GM21367 (cell line): ENCODE results near the gene SLX9.
"Not testable (repeated sequence)": the region's sequence is repeated elsewhere in the genome, so short reads cannot be mapped to it uniquely, and the experiment has no call there.

Source experiments
- ATAC-seq: cut with Tn5 transposase; IDR thresholded peaks from one replicate; pipeline ENCODE4 v1.9.1; 2021; ENCODE audit not compliant: unreplicated experiment

Gene SLX9

DNA sequence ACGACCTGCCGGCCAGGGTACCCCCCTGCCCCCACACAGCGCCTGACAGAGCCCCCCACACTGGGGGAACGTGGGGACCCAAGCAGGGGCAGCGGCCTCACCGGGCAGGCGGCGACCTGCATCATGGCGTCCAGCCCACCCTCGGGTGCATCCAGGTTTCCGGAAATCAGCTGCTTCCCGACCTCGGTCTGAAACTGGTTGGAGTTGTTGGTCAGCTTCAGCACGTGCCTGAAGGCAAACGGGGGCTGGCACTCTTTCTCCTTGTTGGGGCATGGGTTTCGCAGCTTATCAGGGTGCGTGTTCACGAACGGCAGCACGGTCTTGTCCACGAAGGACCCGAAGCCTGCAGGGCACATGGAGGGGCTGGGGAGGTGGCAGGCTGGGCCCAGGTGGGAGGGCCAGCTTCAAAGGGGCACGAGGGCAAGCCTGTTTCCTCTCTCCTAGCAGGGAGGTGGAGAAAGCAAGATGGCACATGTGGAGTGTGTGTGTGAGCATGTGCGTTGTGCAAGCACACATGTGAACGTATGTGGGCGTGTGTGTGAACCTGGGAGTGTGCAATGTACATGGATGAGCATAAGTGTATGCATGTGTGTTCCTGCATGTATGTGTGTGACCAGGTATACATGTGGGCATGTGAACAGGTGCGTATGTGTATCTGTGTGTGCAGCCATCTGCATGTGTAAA, 38.3 kb upstream of the SLX9 start:
- no peak for ATAC-seq

DNA sequence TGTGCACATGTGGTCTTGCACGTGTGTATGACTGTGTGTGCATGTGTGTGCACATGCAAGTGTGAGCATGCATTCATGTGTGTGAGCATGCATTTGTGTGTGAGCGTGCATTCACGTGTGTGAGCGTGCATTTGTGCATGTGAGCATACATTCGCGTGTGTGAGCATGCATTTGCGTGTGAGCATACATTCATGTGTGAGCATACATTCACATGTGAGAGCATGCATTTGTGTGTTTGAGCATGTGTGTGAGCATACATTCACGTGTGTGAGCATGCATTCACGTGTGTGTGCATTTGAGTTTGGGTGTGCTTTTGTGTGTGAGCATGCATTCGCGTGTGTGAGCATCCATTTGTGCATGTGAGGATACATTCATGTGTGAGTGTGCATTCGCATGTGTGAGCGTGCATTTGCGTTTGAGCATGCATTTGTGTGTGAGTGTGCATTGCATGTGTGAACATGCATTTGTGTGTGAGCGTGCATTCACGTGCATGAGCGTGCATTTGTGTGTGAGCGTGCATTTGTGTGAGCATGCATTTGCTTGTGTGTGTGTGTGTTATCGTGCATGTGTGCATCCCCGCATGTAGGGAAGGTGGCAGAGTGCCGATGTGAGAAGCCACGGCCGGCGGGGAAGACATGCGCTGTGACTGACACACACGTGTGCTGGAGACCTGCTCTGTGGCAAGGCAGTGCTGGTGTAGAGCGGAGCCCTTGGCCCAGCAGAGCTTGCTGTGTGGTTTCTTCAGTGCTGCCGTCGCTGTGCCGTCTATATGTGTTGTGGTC, 37.4 kb upstream of the SLX9 start:
- ATAC-seq, result no peak

DNA sequence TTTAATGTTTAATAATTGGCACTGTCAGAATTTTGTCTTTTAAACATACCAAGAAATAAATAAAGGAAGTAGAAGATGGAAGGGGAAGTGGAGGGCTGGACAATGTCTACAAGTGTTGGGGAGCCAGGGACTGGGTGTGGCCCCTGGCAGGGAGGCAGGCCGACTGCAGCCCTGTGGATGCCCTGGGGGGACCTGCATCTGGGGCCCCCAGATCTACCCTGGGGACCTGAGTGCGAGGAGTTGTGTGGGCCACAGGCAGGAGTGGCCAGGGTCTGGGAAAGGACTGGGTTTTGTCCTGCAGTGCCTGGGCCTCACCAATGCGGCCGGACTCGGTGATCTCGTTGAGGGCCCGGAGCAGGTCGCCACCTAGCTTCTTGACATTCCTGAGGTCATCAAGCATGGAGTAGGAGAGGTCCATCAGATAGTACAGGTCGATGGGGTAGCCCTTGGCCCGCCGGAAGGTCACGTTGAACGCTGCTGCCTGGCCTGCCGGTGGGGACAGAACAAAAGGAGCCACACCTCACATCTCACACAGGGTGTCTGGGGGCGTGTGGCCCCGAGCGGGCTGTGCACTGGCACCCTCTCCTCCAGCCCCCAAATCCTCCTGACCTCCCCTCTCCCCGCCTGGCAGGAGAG, 36.7 kb upstream of the SLX9 start:
- no peak for ATAC-seq

DNA sequence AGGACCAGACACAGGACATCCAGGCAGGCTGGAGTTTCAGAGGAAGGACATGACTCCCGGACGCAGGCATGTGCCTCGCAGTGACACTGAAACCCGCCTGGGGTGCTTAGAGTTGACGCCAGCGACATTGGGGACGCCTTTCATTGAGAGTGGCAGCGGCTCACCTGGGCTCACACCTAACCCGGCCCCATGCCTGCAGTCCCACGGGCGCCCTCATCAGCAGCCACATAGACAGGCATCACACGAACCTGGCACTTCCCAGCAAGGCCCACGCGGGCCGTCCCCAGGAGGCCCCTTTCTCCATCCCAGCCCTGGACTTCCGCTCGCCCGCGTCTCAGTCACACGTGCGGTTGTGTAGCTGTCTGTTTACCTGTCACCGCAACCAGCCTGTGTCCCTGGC, 36.1 kb upstream of the SLX9 start:
- ATAC-seq, result no peak

DNA sequence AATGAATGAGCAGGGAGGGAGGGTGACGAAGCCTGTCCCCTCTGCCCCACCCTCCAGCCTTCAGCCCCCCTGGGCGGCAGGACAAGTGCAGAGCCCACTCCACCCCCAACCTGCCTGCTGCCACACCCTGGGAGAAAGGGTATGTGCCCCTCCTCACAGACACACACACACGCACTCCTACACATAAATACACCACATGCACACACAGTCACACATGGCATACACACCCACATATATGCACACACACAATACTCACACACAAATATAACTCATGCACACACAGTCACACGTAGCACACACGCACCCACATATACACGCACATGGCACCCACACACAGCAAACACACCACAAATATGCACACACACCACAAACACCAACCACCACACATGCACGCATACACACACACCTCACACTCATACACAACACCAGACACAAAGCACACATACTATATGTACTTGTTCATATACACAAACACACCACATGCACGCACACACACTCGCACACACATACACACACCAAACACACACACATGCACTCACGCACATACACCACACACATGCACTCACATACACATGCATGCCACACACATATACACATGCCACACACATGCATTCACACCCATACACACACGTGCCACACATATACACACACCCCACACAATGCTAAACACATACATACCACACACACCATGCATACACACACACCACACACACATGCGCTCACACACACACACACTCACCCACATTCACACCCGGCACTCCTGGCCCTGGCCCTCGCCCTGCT, 35.5 kb upstream of the SLX9 start:
- ATAC-seq, result no peak

DNA sequence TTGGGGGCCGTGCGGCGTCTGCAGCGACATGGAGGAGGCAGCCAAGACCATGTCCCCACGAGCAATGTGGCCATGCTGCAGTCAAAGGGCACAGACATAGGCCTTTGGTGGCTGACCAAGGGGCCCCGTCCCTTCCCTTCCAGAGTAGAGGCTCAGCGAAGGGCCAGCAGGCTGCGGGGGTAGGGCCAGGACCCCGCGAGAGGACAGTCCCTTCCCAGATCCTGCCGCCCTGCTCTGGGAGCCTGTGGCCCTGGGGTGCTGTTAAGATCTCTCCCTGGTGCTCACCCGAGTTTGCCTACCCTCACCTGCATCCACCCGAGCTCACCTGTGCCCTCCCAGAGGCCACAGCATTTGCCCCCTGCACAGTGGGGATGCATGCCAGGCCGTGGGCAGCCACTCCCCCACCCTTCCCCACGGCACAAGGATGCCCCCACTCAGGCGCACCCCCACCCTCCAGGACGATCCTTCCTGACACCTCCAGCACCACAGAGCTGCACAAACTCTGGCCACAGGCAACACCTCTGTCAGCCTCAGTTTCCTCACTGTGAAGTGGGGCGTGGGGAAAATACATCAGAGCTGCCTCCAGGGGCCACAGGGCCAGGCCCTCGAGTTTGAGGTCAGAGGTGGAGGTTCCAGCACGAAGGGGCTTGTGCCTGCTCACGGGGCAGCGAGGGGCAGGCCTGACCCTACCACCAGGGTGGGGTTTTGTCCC, 34.7 kb upstream of the SLX9 start:
- ATAC-seq, result no peak

DNA sequence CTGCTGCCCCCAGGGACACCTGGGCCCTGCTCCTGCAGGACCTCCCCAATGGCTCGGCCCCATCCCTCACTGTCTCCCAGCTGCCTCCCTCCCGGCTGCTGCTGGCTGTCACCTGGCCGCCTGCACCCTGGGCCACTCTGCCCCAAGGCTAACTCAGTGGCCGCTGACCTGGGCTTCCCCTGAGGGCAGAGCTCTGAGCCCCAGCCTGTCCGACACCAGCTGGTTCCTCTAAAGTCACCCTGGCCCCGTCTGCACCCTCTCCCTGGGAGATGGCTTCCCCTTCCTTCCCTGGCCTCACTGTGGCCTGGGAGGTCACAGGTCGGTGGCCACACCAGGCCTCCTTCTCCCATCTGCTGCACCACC, 34.1 kb upstream of the SLX9 start:
- ATAC-seq, result no peak

DNA sequence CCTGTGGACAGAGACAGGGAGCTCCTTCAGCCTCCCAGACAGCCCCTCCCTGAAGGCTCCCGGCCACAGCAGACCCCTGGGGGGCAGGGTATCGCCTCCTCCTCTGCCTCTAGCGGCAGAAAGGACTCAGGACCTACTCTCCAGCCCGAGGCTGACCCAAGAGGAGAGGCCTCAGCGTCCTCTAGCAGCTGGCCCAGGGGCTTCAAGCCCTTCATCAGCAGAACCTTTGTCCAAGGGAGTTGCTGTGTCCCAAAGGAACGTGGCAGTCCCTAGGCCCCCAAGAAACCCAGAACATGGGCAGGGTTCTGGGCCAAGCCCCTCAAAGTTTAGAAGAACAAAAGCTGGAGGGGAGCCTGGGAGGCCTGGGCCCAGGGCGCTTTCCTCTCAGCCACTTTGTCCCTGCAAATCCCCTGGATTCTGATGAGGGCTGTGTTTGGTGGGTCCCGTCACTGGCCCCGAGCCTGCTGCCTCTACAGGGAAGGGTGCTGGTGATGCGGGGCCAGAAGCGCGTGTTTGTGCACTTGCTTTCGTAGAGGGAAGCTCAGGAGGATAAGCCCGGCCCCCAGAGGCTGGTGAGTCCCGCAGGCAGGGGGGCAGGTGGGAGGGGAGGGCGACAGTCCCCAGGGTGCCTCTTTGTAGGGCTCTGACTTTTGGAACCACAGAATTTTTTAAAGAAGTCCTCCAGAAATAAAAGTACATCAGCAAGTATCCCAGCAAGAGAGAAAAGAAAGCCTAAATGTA, 32.4 kb upstream of the SLX9 start:
- no peak for ATAC-seq

DNA sequence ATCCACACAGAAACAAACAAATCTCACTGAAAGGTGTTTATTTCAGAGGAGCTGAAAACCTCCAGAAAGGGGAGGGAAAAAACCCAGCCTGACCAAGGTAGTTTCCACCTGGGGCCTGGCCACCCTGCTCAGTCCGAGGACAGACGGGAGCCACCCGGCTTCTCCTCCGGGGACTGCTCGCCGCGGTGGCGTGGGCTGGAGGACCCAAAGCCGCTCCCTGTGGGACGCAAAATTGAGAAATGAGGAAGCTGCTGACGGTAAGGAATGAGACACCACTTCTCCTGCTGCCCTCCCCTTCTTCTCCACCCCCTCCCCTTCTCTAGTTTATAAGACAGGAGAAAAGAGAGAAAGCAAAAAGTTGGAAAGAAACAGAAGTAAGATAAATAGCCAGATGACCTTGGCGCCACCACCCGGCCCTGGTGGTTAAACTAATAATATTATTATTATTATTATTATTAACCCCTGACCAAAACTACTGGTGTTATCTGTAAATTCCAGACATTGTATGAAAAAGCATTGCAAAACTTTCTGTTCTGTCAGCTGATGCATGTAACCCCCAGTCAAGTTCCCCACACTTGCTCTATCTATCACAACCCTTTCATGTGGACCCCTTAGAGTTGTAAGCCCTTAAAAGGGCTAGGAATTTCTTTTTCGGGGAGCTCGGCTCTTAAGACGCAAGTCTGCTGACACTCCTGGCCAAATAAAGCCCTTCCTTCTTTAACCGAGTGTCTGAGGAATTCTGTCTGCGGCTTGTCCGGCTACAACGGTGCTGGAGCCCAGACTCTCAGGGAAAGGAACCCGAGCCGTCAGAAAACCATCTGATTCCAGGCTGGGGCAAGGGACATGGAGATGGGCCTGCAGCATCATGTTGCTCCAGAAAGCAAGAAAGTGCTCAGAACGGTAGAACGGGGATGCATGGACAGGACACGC, 31.6 kb upstream of the SLX9 start:
- ATAC-seq, result no peak

DNA sequence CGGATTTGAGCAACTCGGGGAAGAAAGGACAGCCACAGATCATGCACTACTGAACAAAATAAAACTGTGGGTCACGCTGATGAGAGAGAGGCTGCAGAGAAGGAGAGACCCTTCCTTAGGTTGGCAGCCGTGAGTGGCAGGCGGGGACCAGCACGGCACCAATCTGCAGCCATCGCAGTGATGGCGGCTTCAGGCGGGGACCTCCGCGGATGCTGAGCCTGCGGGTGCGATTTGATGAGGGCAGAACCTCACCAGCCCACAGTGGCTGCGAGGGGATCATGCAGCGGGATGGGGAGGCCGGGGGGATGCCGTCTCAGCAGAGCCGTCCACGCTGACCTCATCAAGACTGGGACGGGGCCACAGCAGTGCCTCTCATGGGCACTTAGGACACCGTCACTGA, 30.9 kb upstream of the SLX9 start:
- ATAC-seq, result no peak

DNA sequence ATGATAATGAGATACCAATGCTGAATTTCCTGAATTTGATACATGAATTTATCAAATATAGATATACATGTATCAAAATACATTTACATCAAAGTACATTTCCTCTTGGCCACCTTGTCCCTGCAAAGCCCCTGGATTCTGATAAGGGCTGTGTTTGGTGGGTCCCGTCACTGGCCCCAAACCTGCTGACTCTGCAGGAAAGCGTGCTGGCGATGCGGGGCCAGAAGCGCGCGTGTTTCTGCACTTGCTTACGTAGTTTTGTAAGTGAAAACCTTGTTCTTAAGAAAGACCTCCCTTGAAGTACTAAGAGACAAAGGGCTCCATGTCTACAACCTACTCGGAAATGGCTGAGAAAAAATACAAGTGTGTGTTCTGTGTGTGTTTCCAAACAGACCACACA, 30.1 kb upstream of the SLX9 start:
- no peak for ATAC-seq

DNA sequence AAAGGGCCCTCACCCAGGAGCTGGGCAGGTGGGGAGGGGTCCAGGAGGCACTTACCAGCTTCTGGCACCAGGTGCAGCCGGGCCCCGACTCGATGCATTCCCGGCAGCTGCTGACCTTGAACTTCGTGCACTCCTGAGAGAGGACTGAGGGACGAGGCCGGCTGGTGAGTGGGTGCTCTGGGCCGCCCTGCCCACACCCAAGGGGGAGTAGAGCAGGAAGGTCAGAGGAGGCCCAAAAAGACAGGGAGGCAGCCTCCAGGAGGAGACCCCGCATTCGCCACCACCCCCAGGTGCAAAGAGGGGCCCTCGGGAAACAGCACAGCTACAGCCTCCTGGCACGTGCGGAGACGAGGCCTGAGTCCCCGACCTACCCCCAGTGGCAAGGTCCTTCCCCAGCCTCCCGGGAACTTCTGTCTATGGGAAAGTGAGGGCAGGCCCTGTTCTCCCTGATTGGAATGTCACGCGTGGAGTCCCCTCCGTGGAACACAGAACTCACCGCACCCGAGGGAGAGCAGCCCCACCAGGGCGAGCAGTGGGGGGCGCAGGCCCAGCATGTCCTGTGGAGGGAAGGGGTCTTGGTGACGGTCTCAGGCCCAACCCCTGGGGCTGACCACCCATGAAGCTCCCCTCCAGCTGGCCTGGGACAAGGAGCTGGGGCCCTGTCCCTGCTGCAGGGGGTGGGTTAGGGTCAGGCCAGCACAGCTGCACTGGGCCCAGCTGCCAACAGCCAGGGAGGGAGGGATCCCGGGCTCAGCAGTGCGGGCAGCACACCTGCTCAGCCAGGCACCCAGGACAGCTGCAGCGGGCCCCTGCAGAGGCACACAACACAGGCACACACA, 29.4 kb upstream of the SLX9 start:
- no peak for ATAC-seq

DNA sequence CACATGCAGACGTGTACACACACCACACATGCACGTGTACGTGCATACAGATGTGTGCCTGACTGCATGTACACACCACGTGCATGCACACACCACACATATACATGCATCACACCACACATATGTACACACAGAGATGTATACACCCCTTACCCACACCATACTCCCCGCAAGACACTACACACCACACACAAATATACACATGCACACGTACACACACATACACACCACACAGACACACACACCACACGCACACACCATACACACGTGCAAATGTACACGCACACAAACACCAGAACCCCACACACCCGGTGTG, 28.8 kb upstream of the SLX9 start:
- no peak for ATAC-seq

DNA sequence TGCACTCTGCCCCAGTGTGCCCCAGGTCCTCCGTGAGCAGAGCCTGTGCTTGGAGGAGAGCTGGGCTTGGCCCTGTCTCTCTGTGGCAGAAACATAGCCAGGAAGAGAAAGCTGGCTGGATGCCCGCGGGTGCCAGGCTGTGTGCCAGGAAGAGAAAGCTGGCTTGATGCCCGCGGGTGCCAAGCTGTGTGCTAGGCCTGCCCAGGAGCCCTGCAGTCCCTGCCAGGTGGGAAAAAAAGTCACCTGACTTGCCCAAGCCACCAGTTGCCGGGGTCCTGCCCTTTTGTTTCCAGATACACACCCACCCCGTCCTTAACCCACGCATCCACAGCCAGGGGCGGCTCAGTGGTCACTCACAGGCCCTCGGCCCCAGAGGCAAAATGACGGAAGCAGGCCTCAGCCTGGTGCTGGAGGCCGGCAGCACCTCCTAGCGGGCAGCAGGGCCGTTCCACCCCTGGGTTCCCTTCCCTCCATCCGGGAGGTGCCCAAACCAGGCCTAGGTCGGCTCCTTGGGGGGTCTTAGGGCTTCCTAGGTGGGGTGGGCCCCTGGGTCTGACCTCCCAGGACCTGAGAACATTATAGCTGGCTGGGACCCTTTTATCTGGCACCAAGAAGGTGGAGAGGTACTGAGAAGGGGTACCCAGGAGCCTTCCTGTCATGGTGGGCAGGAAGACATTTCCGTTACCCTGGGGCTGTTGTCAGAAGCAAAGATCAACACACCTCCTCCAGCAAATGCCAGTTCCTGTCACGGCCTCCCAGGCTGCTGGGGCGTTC, 28.3 kb upstream of the SLX9 start:
- ATAC-seq, result no peak

DNA sequence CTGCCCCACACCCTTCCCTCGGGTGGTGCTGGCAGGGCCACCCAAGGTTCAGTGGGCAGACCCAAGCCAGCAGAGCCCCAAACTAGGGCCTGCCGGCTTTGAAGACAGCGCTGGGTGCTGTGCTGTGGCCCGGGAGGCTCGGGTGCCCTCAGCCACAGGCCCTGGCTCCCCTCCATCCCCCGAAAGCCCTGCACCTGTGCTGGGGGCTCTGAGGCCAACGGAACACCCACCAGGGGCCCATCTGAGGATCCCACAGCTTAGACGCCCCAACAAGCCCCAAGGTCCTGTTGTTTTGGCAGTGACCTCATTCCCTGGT, 27.7 kb upstream of the SLX9 start:
- ATAC-seq, result no peak

DNA sequence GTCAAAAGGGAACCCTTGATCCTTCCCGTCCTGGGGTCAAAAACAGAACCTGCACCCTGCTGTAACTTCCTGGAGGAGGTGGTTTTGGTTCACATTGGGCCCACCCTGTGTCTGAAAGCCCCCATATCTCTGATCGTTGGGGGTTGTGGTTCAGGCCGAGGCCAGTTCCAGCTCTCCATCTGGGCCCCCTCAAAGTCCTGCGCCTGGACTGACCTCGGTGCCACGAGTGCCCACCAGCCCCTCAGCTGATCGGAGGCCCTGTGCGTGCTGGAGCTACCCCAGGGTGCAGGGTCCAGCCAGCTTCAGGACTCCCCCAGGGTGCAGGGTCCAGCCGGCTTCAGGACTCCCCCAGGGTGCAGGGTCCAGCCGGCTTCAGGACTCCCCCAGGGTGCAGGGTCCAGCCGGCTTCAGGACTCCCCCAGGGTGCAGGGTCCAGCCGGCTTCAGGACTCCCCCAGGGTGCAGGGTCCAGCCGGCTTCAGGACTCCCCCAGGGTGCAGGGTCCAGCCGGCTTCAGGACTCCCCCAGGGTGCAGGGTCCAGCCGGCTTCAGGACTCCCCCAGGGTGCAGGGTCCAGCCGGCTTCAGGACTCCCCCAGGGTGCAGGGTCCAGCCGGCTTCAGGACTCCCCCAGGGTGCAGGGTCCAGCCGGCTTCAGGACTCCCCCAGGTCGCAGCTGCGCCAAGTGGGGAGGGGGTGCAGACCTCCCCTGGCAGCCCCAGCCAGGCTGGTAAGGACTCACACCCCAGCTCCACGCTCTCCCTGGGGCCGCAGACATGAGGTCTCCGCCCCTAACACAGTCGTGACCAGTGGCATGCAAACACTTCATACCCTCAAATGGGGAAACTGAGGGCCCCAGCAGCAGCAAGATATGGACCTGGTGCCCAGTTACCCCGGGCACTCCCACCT, 27.1 kb upstream of the SLX9 start:
- not testable (repeated sequence) for ATAC-seq
